Uterus (tissue), 2 donors: ENCODE data around the gene CXCR4.

ENCODE experiments used
- POLR2A ChIP-seq, 2 donors: fragments of 450-650 bp; IDR thresholded peaks; one replicate each; pipeline ENCODE4 v1.6.1; 2016; ENCODE audit warnings: antibody characterized with exemption in 2 of 2, mild to moderate bottlenecking in 1 of 2, moderate library complexity in 1 of 2
- TF ChIP-seq, protein P1 (sequence below), 4 experiments: fragments of 200-600 bp in 2 of 4; fragments of 450-650 bp in 2 of 4; sonication (generic) in 2 of 4; IDR thresholded peaks; one replicate each; pipeline ENCODE4 v1.5.1; 2016 to 2019; ENCODE audit warnings: antibody characterized with exemption in 4 of 4, mild to moderate bottlenecking in 2 of 4, moderate library complexity in 1 of 4

DNA sequence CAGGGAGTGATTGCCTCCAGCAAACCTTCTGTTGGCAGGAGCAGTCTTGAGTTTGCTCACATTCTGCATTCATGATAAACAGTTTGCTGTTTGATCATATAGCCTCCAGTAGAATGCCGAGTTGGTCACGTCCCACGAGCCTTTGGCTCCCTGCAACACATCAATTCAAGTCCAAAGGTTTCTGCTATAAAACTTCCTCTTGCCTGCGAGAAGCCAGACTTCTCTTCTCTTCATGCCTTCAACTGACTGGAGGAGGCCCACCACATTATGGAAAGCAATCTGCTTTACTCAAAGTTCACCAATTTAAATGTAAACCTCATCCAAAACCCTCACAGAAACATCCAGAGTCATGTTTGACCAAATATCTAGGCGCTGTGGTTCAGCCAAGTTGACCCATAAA lies 40.8 kb downstream of the CXCR4 start:
- TF ChIP-seq, protein P1, sequence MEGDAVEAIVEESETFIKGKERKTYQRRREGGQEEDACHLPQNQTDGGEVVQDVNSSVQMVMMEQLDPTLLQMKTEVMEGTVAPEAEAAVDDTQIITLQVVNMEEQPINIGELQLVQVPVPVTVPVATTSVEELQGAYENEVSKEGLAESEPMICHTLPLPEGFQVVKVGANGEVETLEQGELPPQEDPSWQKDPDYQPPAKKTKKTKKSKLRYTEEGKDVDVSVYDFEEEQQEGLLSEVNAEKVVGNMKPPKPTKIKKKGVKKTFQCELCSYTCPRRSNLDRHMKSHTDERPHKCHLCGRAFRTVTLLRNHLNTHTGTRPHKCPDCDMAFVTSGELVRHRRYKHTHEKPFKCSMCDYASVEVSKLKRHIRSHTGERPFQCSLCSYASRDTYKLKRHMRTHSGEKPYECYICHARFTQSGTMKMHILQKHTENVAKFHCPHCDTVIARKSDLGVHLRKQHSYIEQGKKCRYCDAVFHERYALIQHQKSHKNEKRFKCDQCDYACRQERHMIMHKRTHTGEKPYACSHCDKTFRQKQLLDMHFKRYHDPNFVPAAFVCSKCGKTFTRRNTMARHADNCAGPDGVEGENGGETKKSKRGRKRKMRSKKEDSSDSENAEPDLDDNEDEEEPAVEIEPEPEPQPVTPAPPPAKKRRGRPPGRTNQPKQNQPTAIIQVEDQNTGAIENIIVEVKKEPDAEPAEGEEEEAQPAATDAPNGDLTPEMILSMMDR (IDR thresholded peaks at IDR 0.05): no peak
- no peak for TF ChIP-seq POLR2A (IDR thresholded peaks at IDR 0.05)
